Anterior cingulate cortex (tissue), 58 donors: Measurements from ENCODE around the gene NFIL3.
A peak's percentile ranks its signal among the peaks of the same experiment; 100 is the strongest.
"Not testable (repeated sequence)": the region's sequence is repeated elsewhere in the genome, so short reads cannot be mapped to it uniquely, and the experiment has no call there.

ENCODE experiments used
- DNase-seq, 58 donors: peaks; one replicate each; lab custom pipeline; 2025; lab: John Stamatoyannopoulos, UW

The NFIL3 gene, protein sequence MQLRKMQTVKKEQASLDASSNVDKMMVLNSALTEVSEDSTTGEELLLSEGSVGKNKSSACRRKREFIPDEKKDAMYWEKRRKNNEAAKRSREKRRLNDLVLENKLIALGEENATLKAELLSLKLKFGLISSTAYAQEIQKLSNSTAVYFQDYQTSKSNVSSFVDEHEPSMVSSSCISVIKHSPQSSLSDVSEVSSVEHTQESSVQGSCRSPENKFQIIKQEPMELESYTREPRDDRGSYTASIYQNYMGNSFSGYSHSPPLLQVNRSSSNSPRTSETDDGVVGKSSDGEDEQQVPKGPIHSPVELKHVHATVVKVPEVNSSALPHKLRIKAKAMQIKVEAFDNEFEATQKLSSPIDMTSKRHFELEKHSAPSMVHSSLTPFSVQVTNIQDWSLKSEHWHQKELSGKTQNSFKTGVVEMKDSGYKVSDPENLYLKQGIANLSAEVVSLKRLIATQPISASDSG

DNA sequence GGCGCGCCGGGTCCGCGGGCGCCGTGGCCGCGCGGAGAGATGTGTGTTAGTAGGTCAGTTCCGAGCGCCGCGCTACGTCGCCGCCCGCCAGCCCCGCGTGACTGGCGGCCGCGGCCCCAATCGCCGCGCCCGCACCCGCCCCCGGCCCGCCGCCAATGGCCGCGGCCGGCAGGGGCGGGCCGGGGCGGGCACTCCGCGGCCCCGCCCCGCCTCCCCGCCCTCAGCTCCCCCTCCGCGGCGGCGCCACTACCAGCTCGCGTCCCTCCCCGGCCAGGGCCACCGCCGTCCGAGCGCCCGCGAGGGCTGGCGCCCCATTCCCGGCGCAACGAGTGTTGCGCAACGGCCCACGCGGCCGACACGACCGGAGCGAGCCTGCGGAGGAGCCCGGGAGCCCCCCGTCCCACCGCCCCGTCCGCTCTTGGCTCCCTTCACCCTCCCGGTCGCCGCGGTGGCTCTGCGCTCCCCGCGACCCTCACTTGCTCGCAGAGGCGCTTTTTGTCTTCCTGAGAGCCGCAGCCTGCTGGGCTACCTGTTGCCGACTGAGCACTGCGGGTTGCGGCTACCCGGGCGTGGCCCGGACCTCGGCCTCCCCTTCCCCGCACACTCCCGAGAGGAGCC, at the start of gene NFIL3:
Gene NFIL3, minus strand, starts transcription at position 48 of the 618 bp plus-strand sequence. CDS start 13,098 bp downstream, outside the sequence.
- DNase-seq: peak in 57 of 58 donors; percentile 20 to 91 (median 73)

DNA sequence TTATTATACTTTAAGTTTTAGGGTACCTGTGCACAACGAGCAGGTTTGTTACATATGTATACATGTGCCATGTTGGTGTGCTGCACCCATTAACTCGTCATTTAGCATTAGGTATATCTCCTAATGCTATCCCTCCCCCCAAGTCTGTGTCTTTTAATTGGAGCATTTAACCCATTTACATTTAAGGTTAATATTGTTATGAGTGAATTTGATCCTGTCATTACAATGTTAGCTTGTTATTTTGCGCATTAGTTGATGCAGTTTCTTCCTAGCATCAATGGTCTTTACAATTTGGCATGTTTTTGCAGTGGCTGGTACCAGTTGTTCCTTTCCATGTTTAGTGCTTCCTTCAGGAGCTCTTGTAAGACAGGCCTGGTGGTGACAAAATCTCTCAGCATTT, 47.9 kb upstream of the NFIL3 start:
- not testable (repeated sequence) for DNase-seq

DNA sequence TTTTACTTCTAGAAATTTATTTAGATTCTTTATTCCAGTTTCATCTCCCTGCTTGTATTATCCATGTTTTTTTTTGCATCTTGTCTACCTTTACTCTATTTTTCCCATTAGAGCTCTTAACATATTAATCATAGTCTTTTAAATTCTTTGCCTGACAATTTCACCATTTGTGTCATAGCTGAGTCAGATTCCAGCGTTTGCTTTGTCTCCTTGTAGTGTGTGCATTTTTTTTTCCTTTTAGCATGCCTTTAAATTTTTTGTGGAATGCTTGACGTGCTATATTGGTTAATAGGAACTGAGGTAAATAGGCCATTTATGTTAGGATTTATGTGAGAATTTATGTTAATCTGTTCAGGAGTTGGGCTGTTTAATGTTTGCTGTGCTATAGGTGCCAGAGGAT, 41.8 kb upstream of the NFIL3 start:
- no peak for DNase-seq

DNA sequence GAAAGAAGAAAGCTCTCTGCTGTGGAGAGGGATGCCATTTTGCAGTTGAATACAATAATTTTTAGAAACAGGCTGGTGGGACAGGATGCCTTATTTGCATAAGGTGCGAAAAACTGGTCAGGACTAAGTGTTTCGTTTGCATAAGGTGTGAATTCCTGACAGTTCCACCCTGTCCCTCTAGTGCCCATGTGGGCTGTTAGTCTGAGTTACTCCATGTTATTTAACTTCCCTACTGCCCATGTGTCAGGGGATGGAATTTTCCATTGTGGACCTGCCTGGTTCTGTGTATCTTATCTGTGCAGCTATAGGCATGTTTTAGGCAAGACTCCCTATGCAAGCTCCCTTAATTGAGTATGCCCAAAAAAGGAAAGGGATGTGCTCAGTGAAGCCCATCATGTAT, 35.3 kb upstream of the NFIL3 start:
- no peak for DNase-seq

DNA sequence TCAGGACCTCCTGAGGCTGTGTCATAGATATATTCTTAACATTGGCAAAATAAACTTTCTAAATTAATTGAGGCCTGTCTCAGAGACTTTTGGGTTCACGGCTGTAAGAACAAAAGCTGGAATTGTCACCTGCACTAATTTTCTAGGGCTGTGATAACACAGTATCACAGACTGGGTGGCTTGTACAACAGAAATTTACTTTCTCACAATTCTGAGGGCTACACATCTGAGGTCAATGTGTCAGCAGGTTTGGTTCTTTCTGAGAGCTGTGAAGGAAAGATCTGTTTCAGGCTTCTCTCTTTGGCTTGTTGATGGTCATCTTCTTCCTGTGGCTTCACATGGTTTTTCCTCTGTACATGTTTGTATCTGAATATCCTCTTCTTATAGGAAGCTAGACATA, 29.2 kb upstream of the NFIL3 start:
- DNase-seq: no peak

DNA sequence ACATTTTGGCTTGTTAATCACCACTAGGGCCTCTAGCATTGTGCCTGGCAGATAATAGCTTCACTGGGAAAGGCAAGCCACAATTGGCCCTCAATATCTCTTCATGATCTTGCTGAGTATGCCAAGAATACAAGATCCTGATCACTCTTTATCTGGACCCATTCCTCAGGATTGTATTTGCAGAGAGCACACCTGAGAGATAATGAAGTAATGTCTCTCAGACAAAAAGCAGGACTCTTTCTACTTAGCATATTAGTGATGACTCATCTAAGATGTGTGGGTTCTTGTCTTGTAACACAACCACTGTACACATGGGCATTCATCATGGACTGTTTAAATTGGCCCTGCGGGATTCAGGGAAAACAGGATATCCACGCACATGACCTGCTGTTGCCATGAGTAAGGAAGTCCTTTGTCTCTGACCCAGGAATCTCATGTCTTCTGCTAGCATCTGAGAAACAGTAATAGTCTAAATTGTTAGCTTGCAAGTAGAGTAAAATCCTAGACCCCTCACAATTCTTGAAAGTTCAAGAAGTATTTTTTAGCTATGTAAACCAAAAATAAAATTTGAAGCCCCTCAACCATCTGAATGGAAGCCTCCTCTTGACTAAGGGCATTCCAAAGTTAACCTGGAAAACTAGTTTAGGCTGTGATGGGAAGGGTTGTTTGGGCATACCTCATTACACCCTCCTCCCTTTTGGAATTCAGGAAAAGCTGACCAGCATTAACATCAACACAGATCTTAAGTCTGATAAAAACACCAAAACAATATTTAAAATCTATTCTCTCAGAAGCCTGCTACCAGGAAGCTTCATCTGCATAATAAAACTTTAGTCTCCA, 28.0 kb upstream of the NFIL3 start:
- DNase-seq: no peak

DNA sequence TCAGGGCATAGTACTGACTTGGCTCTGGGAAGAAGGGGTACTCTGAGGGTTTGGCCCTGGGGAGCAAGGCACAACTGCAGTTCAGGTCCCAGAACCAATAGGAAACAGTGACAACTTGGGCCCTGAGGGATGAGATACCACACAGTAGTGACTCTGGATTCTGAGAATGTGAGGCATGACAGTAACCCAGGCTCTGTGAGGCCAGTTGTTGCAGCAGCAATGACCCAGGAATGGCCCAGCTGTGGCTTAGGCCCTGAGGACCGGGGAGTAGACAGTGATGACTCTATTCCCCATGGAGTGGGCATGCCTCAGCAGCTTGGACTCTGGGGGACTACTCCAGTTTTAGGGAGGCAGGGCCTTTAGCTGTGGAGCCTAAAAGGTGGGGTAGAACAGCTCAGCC, 21.5 kb upstream of the NFIL3 start:
- no peak for DNase-seq

DNA sequence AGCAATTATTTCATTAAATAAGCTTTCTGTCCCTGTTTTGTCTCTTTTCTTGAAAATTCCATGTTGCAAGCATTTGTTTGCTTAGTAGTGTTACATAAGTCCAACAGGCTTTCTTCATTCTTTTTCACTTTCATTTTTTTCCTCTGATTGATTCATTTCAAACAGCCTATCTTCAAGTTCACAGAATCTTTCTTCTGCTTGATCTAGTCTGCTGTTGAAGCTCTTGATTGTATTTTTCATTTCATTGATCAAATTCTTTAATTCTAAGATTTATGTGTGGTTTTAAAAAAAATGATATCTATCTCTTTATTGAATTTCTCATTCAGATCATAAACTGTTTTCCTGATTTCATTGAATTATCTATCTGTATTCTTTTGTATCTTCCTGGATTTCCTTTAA, 20.4 kb upstream of the NFIL3 start:
- DNase-seq: no peak

DNA sequence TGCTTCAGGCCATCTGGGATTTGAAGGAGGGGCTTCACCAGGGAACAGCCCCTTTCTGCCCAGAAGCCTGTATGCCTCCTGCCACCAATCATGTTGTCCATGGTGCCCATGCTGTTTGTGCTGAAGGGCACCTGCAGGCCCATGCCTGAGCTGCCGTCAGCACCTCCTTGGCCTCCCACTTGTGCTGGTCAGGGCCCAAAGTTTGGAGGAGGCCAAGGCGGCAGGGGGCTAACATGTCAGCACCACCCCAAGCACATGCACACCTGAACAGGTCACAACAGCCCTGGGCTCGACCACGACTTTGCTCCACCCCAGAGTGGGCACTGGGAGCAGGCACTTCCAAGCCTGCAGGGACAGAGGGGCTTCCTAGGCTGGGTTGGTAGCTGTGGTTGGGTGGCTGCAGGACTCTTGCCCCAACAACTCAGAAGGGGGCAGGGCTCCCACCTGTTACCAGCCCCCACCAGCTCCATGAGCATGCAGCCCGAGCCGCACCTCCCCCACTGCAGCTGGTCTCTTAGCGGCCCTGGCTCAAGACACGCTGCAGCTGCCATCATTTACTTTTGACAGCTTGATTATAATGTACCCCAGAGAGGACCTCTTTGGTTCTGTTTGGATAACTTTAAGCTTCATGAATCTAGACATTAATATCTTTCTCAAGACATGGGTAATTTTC, 19.8 kb upstream of the NFIL3 start:
- DNase-seq: no peak

DNA sequence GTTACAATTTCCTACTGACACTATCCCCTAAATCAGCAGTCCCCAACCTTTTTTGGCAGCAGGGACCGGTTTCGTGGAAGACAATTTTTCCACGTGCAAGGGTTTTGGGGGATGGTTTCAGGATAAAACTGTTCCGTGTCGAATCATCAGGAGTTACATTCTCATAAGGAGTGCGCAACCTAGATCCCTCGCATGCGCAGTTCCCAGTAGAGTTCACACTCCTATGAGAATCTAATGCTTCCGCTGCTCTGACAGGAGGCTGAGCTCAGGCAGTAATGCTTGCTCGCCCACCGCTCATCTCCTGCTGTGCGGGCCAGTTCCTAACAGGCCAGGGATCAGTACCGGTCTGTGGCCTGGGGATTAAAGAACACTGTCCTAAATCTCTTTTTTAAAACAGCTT, 13.2 kb upstream of the NFIL3 start:
- DNase-seq: no peak

DNA sequence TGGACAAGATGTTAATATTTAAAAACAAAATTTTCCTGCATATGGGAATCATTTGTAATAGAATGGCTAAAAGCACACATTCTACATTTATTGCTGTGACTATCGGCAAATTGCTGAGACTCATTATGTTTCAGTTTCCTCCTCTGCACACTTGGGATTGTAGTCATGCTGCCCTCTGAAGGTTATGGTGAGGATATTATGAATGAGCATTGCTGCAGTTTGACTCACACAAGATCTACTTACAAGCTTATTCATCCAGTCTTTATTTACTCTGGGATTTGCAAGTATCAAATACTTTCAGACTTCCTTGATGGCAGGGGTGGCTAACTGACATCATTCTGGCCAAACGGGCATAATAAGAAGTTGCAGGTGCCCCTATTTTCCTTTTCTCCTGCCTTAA, 9.5 kb upstream of the NFIL3 start:
- peak in 1 of 58 donors; percentile 14 for DNase-seq

DNA sequence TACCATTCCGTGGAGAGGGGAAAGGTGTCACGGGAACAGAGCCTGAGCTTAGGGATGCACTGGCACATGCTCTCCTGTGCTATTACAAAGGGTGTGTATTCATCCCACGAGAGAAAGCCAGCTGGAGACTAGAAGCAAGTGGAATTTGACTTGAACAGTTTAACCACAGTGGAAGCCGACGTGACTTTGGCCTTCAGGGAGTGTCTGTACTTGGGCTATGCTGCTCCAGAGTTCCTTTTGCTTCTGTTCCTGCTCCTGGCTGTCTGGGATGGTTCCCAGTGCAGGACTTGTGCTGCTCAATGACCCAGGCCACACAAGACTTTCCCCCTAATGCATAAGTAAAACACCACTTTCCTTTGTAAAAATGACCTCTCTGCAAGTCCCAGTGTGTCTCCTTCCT, 7.9 kb upstream of the NFIL3 start:
- no peak for DNase-seq

DNA sequence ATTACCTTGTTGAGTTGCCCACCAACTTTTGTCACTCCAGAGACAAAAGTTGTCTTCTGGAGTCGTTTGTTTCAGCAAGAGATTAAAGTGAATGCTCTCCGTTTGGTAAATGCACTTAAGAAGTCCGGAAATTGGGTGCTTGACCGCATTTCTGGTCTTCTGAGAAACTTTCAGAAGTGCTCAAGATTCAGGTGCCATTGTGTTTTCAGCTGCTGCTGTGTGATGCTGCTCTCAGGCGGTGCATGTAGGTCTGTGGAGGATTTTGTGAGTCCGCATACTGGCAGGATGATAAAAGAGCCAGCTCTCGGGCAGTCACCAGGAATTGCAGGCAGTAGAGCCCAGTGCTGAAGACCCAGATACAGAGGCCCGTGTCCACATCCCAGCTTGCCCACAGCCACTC, 5.9 kb upstream of the NFIL3 start:
- no peak for DNase-seq

DNA sequence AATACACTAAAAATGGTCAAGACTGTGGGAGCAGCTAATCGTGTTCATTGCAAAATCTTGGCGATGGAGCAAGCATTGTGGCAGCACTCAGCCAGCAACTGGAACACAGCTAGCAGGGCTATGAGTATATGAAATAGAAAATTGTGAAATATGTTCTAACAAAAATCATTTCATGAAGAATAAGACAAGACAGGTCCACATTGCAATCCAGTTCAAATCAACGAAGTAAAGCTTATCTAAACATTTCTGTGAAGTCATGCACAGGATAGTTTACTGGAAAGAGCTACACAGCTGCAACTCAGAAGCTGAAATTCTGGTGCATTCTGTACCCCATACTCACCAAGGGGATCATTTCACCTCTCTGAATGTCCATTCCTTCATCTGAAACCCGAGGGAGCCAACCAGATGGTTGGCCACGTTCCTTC, 5.3 kb upstream of the NFIL3 start:
- no peak for DNase-seq

DNA sequence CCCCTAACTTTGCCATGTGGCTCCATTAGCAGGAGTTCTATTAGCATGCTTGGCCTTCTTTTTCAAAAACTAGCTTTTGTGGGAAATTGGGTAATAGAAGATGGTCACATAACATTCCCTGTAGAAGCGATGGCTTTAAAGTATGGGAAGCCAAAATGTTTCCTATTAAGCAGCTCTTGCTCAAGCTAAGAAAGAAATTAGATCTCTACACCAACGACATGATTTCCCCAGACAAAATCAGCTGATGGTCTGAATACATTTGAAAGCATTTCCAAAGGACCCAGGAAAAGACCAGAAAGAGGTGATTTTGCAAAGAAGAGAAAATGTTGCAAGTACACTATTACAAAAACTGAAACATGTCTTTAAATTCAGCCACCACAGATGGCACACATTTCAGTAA, 4.8 kb upstream of the NFIL3 start:
- DNase-seq: peak in 1 of 58 donors; percentile 4

DNA sequence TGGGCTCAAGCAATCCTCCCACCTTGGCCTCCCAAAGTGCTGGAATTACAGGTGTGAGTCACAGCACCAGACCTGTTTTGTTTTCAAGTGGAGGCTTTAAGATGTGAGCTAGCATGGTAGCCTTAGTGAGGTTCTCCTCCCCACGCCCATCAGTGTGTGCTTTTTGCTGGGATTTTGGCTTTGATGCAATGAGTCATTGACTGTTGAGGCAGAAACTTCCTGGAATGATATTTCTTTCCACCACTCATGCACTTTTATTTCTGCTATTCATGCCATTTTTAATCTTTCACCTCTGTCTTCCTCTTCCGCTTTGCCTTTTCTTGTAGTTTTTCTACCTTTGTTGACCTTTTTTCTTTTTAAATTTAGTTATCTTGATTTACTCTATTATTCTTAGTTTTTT, 4.2 kb upstream of the NFIL3 start:
- DNase-seq: no peak

DNA sequence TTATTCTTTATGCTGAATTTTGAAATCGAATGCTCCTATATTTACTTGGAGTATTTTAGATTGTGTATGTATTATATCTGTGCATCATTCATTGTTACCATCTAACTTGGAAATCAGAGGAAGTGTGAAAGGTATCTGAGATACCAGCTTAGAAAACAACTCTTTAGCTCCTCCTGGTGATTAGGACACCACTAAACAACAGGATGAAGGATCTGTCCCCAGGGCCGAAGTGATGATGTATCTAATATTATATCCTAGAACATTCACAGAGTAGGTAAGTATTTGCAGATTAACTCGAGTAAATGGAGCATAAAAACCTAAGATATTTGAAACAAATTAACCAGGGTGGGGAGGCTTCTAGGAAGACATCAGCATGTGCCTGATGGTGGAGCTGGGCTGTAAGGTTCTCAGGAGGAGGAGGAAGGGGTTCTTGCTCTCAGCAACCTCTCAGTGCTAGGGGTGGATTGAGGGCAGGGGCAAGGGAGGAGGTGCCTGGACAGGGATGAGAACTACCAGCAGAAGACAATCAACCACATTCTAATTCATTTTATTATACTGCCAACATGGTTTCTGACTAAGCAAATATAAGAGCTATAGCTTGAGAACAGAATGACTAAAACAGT, 2.6 kb upstream of the NFIL3 start:
- peak in 1 of 58 donors; percentile 5 for DNase-seq

DNA sequence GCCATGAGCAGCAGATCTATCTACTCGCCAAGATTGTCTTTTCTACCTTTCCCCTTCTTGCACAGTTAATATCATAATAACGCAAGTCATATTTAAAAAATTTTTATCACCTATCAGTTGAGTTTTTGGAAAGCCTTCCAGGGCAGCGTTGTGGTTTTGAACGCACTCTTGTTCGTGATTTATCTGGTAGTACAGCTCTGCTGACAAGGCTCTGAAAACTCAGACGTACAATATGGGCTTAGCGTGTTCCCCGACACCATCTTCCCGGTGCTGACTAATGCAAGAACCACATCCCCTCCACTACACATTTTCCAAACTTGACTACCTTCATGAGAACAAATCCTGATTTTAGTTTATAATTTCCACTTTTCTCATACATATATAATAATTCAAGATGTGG, 1.6 kb upstream of the NFIL3 start:
- DNase-seq: no peak

DNA sequence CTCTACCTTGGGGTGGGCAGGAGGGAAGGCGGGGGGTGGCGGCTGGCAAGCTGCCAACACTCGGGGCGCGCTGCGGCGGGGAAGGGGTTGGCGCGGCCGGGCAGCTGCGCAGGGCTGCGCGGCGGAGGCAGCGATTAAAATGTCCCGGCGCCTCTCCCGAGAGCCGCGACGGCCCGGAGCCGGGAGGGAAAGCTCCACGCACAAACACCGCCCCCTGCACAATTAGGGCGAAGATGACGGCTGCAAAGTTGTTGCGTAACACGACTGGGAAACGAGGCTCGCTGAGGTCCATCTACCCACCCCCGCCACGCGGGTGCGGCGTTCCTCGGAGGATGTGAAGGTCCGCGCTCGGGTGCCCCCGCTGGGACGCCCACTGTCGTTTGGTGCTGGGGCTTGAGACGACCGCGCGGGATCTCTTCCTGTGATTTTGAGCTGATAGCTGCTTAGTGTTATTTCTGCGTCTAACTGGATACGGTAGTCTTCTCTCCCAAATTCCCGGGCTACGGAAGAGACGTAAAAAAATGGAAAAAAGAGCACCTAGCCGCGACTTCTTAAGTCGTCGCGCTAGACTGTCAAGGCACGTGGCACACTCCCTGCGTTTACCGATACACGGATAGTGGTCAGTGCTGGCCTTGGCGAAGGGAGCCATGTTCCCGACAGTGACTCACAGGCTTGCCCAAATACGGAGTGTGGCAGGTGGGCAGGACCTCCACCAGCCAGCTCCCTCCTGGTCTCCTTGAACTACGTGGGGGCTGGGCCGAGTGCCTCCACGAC, 958 bp upstream of the NFIL3 start:
- peak in 49 of 58 donors; percentile 21 to 76 (median 56) for DNase-seq
